Ramos (cell line): ENCODE measurements around the gene POMC.
"Not testable (repeated sequence)": the region's sequence is repeated elsewhere in the genome, so short reads cannot be mapped to it uniquely, and the experiment has no call there.

Source experiments
- in situ Hi-C: fragments of 300-500 bp; cut with MboI; formaldehyde crosslinking; loops from one replicate; pipeline ENCODE4 v1.14.3; 2022; ENCODE audit warnings: low sequenced_read_pairs; ENCODE audit not compliant: unreplicated experiment

The POMC gene

GRCh38 chr2:25177211-25177611 lies 8.8 kb upstream of the POMC start:
- in situ Hi-C loops, result no loop called here

GRCh38 chr2:25176541-25177181 lies 8.3 kb upstream of the POMC start:
- in situ Hi-C loops, result no loop called here

DNA sequence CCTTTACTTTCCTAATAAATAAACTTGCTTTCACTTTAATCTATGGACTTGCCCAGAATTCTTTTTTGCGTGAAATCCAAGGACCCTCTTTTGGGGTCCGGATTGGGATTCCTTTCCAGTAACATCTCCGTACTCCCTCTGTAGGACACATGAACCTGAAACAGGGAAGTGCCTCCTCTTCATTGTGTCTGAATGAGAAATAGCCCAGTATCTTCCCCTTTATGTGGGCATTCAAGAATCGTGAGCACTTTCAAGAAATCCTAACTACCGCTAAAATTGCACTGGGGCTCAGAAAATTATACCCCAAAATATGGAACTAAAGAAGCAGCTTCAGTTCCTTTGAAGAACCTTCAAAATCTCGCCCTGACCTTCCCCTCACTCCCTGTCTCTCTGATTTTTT lies 7.8 kb upstream of the POMC start:
- in situ Hi-C loops, result no loop called here

- in situ Hi-C loops, result no loop called here
Measured at GRCh38 chr2:25174192-25174861, 5.9 kb upstream of the POMC start.

- in situ Hi-C loops, result no loop called here
Measured at GRCh38 chr2:25173719-25174118, 5.3 kb upstream of the POMC start.

GRCh38 chr2:25170888-25171287 lies 2.5 kb upstream of the POMC start:
- in situ Hi-C loops, result no loop called here

- in situ Hi-C loops, result no loop called here
Measured at GRCh38 chr2:25169073-25169470, 692 bp upstream of the POMC start.

DNA sequence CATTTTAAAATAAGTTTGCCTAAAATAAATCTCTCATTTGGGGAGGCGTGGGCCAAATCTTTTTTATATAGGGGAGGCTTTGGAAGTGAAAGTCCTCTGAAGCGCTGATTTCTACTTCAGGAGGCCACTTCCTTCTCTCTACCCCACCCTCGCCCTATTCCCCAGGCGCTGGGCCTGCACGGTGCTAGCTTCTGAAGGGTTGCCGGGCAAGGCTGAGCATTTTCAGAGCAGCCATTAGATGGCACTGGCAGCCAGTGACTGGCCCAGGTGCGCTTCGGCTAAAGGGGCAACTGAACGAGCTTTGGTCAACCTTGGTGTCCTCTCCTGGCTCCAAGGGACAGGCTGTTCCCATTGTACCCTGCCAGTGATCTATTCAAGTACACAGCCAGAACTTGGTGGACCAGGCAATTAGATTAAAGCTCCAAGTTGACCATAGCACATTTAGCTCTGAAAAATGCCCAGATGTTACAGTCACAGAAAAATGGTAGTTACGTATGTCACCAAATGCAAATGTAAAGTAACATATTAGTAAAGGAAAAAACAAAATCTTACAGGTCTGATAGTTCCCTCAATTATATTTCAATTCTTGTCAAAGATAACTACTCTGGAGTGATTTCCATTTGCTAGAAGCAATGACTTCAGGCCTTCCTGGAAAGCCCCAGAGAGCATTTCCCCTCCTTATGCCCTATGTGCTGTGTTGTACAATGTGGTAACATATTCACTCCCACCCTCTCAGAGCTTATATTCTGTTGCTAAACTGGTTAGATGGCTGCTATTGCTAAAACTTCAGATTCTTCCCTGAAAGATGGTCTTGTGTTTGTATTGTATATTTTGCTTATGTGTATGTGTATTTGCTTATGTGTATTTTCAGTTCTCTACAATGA lies 2.1 kb downstream of the POMC start:
- in situ Hi-C loops, result no loop called here

GRCh38 chr2:25164561-25164960 lies 3.8 kb downstream of the POMC start:
- in situ Hi-C loops, result no loop called here

- in situ Hi-C loops, result not testable (repeated sequence)
Measured at GRCh38 chr2:25162061-25162460, 6.3 kb downstream of the POMC start.

- in situ Hi-C loops, result no loop called here
Measured at GRCh38 chr2:25161055-25161781, 7.2 kb downstream of the POMC start.

- in situ Hi-C loops, result no loop called here
Measured at GRCh38 chr2:25160376-25160775, 8.0 kb downstream of the POMC start.

- in situ Hi-C loops, result no loop called here
Measured at GRCh38 chr2:25159949-25160348, 8.4 kb downstream of the POMC start.

DNA sequence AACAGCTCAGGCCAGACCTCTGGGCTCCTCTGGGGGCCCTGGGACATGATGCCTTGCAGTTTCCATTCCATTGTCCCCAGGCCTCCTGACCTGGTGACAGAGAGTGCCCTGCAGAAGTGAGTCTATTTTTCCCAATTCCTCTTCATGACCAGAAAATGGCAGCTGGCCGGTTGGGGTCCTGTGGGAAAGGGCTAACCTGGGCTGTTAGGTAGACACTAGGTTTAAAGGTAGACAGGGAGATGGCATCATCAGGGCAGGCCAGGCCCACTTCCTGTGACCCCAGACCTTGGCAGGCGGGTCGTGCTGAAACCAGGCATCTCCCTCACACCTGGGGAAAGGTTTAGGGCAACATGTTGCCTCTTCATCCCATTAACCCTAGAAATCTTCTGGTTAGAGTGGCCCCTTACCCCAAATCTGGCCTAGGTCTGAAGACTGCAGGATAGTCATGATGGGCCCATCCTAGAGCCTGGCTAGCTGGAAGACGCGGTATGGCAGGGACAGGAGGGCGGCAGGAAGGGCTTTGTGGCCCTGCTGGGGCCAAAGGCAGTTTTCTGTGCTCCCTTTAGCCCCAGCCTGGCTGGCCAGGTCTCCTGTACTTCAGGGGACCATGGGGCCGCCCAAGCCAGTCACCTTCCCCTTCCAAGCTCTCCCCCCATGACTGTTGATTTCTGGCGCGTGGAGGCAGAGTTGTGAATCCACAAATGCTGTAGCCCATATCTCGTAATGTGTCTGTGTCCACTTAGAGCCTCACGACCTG lies 10.1 kb downstream of the POMC start:
- in situ Hi-C loops, result no loop called here

- in situ Hi-C loops, result no loop called here
Measured at GRCh38 chr2:25155401-25155800, 13.0 kb downstream of the POMC start.

DNA sequence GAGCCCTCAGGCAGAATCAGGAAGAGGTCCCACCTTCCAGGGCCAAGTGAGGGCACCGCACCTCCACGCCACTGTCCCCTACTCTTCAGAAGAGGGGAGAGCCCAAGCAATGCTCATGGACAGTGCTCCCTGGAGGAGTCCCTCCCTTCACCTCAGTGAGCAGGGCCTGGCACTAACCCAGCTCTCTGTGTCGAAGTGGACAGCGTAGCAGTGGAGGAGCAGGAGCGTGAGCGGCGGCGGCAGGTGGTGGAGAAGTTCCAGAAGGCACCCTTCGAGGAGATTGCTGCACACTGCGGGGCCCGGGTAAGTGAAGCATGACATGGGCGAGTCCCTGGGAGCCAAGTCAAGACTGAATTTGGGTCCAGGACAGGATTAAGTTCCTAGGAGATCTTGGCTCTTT lies 16.7 kb downstream of the POMC start:
- in situ Hi-C loops, result no loop called here

DNA sequence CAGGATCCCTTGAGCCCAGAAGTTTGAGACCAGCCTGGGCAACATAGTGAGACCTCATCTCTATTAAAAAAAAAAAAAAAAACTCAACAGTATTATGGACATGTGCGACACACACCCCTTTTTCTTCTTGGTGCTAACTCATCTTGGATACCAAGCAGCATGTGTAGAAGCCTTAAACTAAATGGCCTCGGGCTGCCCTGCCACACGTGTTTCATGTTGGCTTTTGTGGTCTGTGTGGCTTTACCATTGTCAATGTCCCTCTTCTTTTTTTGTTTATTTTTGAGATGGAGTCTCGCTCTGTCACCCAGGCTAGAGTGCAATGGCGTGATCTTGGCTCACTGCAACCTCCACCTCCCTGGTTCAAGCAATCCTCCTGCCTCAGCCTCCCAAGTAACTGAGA lies 17.4 kb downstream of the POMC start:
- in situ Hi-C loops, result not testable (repeated sequence)

- in situ Hi-C loops, result no loop called here
Measured at GRCh38 chr2:25149646-25150045, 18.7 kb downstream of the POMC start.

DNA sequence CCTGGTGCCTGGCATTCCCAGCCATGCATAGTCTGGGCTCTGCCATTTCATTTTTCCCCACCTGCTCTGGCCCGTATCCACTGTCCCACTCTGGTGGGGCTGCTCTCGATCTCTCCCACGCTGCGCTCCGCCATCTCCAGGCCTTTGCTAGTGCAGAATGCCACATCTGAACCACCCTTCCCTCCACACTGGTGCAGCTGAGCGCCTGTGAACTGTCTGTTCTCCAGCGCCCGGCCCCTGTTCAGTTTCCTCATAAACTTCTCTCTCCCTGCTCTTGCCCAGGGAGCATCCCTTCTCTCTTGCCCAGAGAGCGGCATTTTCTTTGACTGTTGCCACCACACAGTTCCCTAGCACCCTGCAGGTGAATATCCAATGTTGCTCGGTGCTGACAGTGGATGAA lies 21.5 kb downstream of the POMC start:
- in situ Hi-C loops, result no loop called here

DNA sequence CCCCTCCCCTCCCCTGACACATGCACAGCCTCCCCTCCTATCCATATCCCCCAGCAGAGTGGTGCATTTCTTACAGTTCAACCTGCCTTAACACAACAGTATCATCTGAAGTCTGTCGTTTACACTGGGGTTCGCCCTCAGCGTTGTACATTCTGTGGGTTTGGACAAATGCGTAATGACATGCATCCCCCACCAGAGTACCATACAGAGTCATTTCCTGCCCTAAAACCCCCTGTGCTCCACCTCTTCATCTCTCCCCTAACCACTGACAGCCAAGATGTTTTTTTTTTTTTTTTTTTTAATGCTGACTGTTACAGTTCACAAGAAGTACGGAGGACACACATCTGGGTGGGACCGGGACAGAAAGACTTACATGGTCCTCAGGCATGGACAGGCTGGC lies 22.6 kb downstream of the POMC start:
- in situ Hi-C loops, result no loop called here
